Central memory CD8-positive, alpha-beta T cell (primary cell): ENCODE data around the gene IQGAP2.
"Not testable (repeated sequence)": the region's sequence is repeated elsewhere in the genome, so short reads cannot be mapped to it uniquely, and the experiment has no call there.

Experiments
- ATAC-seq: fragments of 150-1000 bp; cut with Tn5 transposase; replicated peaks from 2 replicates; pipeline ENCODE4 v1.10.0; 2022; ENCODE audit warnings: mild to moderate bottlenecking, moderate FRiP score, moderate number of reproducible peaks; ENCODE audit not compliant: poor library complexity, severe bottlenecking; ENCODE audit errors: extremely low read depth
- DNase-seq, 2 donors: peaks; one replicate each; pipeline ENCODE4 v3.0.0; 2021; ENCODE audit warnings: low spot score in 2 of 2
- H3K27ac Mint-ChIP-seq: one replicate; pipeline ENCODE4 v1.8.0; 2022; ENCODE audit warnings: low read depth, mild to moderate bottlenecking, moderate library complexity, mixed read lengths
- H3K27me3 Mint-ChIP-seq: one replicate; pipeline ENCODE4 v1.8.0; 2022; ENCODE audit warnings: mixed read lengths
- H3K36me3 Mint-ChIP-seq: one replicate; pipeline ENCODE4 v1.8.0; 2022; ENCODE audit warnings: mild to moderate bottlenecking, moderate library complexity, mixed read lengths; ENCODE audit not compliant: insufficient read depth
- H3K4me1 Mint-ChIP-seq: one replicate; pipeline ENCODE4 v1.8.0; 2022; ENCODE audit warnings: mixed read lengths
- H3K4me3 Mint-ChIP-seq: one replicate; pipeline ENCODE4 v1.8.0; 2022; ENCODE audit warnings: mild to moderate bottlenecking, moderate library complexity, mixed read lengths
- H3K9me3 Mint-ChIP-seq: one replicate; pipeline ENCODE4 v1.8.0; 2022; ENCODE audit warnings: mixed read lengths

IQGAP2 gene

DNA sequence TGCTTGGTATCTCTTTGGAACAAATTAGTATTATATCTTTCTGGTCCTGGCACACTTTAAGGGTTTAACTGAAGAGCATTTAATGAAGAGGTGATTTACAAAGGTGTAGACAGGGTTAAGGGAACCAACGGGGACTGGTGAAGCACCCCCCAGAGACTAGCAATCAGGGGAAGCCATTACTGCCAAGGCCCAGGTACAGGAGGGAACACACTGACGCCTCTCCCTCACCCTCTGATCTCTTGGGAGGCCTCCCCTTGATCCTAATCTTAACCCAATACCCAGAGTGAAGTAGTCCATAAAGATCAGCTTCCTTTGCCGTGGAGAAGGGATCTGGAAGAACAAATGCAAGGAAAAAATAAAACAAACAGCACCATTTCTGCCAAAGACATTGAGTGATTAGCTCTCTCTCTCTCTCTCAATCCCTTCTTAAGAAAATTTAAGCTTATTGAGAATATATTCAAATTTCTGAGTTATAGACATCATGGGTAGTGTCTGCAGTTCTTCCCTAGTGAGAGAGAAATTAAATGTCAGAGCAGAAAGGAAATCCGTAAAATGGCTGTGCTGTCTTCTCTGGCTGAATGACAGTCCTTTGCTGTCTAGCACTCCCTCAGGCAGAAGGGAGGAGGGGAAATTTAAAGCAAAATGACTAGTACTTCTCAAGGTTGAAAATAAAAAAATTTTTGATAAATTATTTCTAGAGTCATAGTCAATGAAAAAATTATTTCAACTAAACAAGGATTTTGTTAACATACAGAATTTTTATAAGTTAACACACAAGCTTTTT lies 332.9 kb downstream of the IQGAP2 start:
- H3K27ac Mint-ChIP-seq: peak overlapping the region; percentile 96
- DNase-seq (no peak), ATAC-seq (no peak)
- no peaks in the 10 kb centered on the region for H3K27me3 Mint-ChIP-seq
- H3K36me3 Mint-ChIP-seq: peaks cover 27% of the 10 kb centered on the region
- H3K4me1 Mint-ChIP-seq: peaks cover 49% of the 10 kb centered on the region
- no peaks in the 10 kb centered on the region for H3K9me3 Mint-ChIP-seq
- H3K4me3 Mint-ChIP-seq: peak overlapping the region; percentile 32

DNA sequence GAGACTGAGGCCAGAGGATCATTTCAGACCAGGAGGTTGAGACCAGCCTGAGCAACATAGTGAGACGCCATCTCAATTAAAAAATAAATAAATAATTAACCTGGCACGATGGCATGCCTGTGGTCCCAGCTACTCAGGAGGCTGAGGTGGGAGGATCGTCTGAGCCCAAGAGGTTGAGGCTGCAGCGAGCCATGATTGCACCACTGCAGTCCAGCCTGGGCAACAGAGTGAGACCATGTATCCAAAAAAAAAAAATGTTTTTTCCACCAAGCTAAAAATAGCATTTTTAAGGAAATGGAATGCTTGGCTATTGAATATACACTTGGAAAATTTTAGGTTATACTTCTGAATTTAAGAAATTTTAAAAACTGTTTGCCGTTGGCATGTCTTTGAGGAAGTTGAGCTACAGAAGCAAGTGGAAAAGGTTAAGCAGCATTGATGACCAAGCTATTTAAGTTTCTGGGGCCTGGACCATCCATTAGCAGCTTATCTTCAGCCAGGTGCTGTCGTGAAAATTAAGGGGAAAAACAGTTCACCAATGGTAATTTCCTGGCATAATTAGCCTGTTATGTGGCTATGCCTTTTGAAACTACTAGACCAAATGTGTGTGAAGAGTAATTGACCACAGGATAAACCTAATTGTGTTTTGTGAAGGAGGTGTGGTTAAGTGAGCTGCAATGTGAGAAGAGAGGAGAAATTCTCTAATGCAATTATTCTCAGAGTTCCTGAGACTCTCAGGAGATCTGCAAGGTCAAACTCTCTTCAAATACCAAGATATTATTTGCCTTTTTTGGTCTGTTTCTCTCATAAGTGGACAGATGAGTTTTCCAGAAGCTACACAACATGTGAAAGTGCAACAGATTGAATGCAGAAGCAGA lies 333.8 kb downstream of the IQGAP2 start:
- peak overlapping the region; percentile 47 for H3K4me3 Mint-ChIP-seq
- H3K9me3 Mint-ChIP-seq: no peaks in the 10 kb centered on the region
- H3K27ac Mint-ChIP-seq: peak overlapping the region; percentile 96
- H3K4me1 Mint-ChIP-seq: peaks cover 57% of the 10 kb centered on the region
- no peaks in the 10 kb centered on the region for H3K27me3 Mint-ChIP-seq
- peaks cover 27% of the 10 kb centered on the region for H3K36me3 Mint-ChIP-seq
- DNase-seq (no peak), ATAC-seq (no peak)

DNA sequence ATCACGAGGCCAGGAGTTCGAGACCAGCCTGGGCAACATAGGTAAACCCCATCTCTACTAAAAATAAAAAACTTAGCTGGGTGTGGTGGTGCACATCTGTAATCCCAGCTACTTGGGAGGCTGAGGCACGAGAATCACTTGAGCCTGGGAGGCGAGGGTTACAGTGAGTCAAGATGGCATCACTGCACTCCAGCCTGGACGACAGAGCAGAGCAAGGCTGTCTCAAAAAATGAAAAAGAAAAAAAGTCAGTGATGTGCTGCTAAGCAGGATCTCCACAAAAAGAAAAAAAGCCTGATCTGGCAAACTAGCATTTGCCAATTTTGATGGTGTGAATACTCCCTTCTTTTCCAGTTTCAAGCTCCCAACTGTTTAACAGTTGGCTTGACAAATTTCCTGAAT lies 334.8 kb downstream of the IQGAP2 start:
- Mint-ChIP-seq H3K36me3 (peaks cover 27% of the 10 kb centered on the region), H3K27me3 (no peaks in the 10 kb centered on the region), H3K4me1 (peaks cover 50% of the 10 kb centered on the region), H3K27ac (peak overlapping the region; percentile 96), H3K4me3 (peak overlapping the region; percentile 76), H3K9me3 (no peaks in the 10 kb centered on the region)
- no peak for DNase-seq
- no peak for ATAC-seq

DNA sequence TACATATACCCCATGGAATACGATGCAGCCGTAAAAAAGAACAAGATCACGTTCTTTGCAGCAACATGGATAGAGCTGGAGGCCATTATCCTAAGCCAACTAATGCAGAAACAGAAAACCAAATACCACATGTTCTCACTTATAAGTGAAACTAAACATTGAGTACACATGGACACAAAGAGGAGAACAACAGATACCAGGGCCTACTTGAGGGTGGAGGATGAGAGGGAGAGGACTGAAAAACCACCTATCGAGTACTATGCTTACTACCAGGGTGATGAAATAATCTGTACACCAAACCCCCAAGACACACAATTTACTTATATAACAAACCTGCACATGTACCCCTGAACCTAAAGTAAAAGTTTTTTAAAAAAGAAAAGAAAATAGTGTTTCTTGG lies 338.4 kb downstream of the IQGAP2 start:
- not testable (repeated sequence) for ATAC-seq

DNA sequence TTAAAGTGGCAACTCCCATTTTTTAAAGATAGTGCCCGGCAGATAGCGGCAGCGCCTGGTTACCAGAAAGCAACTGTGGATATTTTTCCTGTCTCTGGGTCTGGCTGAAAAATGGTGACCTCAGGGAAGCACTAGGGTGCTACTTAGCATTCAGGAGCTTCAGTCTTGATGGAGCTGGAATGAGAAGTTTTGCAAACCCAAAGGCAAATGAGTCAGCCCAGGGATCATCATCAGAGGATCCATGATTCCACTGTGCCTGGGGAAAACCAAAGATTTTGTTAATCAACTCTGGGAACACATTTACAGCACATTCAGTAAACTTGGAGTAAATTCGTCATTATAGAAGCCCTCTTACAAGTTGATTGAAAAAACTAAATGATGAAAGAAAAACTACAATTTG lies 339.5 kb downstream of the IQGAP2 start:
- H3K9me3 Mint-ChIP-seq: no peaks in the 10 kb centered on the region
- no peak for ATAC-seq
- H3K27me3 Mint-ChIP-seq: no peaks in the 10 kb centered on the region
- H3K4me1 Mint-ChIP-seq: peaks cover 20% of the 10 kb centered on the region
- H3K4me3 Mint-ChIP-seq: no peak overlapping the region
- H3K36me3 Mint-ChIP-seq: peaks cover 14% of the 10 kb centered on the region
- peak overlapping the region; percentile 86 for H3K27ac Mint-ChIP-seq
- DNase-seq: no peak

More for the DNA sequence above, 338.4 kb downstream of the IQGAP2 start:
- peak overlapping the region; percentile 96 for H3K27ac Mint-ChIP-seq
- not testable (repeated sequence) for H3K4me3 Mint-ChIP-seq, H3K27me3 Mint-ChIP-seq, H3K9me3 Mint-ChIP-seq, DNase-seq
- H3K36me3 Mint-ChIP-seq: peaks cover 21% of the 10 kb centered on the region
- H3K4me1 Mint-ChIP-seq: peaks cover 27% of the 10 kb centered on the region

DNA sequence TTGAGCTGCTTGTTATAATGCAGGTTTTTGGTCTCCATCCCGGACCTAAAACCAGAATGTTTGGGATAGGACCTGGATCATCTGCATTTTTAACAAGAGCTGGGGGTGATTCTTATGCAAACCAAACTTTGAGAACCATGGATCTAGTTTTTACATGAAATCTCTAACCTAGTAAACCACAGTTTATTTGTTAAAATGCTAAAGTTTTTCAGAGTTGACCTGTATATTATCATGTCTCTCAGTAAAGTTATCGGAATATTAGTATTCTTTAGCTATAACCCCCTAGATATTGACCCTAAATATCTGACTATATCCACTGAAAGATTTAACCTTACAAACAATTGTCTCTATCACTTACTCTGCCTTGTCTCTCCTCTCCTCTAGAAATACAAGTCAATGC lies 341.5 kb downstream of the IQGAP2 start:
- Mint-ChIP-seq H3K27ac (peak overlapping the region; percentile 55), H3K9me3 (no peaks in the 10 kb centered on the region), H3K4me3 (no peak overlapping the region), H3K27me3 (no peaks in the 10 kb centered on the region), H3K36me3 (no peaks in the 10 kb centered on the region), H3K4me1 (peaks cover 9% of the 10 kb centered on the region)
- ATAC-seq (no peak), DNase-seq (no peak)

DNA sequence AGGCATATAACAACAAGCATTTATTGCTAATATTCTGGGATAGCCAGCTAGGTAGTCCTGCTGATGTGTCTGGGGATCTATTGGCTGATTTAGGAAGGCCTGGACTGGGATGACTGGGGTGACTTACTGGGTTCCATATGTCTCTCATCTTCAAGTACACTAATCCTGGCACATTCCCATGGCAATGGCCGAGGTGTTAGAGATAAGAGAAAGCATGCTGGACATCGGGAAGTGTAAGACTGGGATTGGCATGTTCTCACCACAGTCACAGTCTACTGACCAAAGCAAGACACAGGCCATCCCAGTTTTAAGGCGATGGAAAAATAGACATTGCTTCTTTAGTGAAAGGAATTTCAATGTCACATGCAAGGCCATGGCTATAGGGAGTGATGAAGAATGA lies 342.6 kb downstream of the IQGAP2 start:
- H3K27ac Mint-ChIP-seq: no peak overlapping the region
- no peaks in the 10 kb centered on the region for H3K36me3 Mint-ChIP-seq
- no peak overlapping the region for H3K4me3 Mint-ChIP-seq
- ATAC-seq: no peak
- no peak for DNase-seq
- H3K27me3 Mint-ChIP-seq: no peaks in the 10 kb centered on the region
- H3K4me1 Mint-ChIP-seq: peaks cover 9% of the 10 kb centered on the region
- no peaks in the 10 kb centered on the region for H3K9me3 Mint-ChIP-seq

DNA sequence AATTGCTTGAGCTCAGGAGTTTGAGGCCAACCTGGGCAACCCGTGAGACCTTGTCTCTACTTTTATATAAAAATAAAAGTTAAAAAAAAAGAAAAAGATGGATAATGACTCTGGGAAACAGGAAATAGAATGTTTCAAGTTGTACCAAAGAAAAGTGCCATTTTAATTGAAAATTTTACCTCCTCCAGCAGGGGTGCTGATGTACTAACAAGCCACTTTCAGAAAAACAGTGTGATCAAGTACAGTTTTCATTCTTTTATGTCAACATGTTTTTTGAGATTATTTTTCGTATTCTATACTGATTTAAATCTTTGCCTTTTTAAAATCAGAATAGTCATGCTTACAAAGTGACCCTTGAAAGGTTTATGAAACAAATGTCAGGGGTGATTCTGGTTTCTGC lies 343.6 kb downstream of the IQGAP2 start:
- no peaks in the 10 kb centered on the region for H3K36me3 Mint-ChIP-seq
- no peak overlapping the region for H3K27ac Mint-ChIP-seq

DNA sequence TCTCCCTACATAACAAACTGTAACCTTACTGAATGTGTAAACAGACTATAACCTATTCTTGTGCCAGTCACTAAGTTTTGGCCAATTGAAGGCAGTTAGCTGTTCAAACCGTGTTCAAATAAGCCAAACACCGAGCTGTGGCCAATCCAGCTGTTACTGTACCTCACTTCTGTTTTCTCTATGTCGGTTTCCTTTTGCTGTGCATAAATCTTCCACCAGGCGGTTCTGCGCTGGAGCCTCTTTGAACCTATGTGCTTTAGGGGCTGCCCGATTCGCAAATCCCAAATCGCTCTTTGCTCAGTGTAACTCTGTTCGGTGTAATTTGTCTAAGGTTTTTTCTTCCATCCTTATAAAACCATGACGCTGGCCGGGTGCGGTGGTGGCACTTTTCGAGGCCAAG lies 344.6 kb downstream of the IQGAP2 start:
- H3K4me3 Mint-ChIP-seq: no peak overlapping the region
- H3K27me3 Mint-ChIP-seq: no peaks in the 10 kb centered on the region
- DNase-seq: no peak
- peaks cover 2% of the 10 kb centered on the region for H3K36me3 Mint-ChIP-seq
- ATAC-seq: no peak
- H3K9me3 Mint-ChIP-seq: no peaks in the 10 kb centered on the region
- H3K27ac Mint-ChIP-seq: no peak overlapping the region
- H3K4me1 Mint-ChIP-seq: no peaks in the 10 kb centered on the region

More for the DNA sequence above, 343.6 kb downstream of the IQGAP2 start:
- Mint-ChIP-seq H3K4me1 (peaks cover 1% of the 10 kb centered on the region), H3K4me3 (no peak overlapping the region), H3K27me3 (no peaks in the 10 kb centered on the region), H3K9me3 (no peaks in the 10 kb centered on the region)
- no peak for ATAC-seq
- DNase-seq: no peak

DNA sequence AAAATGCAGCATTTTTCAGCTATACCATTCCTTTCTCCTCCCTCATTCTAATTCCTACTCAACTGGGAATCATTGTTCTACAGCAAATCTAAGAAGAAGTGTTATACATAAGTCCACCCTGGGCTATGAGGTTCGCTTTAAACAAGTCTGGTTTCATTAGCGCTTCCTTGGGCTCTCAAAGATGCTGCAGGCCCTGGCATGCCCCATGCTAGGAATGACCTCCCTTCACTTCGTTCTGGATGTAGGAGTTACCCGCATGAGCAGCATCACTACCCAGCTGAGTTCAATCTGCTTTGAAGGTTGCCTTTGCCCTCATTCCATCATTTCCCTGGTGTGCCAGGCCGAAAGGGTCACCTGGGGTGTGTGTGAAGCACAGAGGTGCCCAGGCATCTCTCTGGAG lies 348.2 kb downstream of the IQGAP2 start:
- ATAC-seq: no peak
- no peaks in the 10 kb centered on the region for H3K4me1 Mint-ChIP-seq
- H3K4me3 Mint-ChIP-seq: no peak overlapping the region
- peaks cover 2% of the 10 kb centered on the region for H3K36me3 Mint-ChIP-seq
- H3K9me3 Mint-ChIP-seq: no peaks in the 10 kb centered on the region
- DNase-seq: no peak
- no peaks in the 10 kb centered on the region for H3K27me3 Mint-ChIP-seq
- H3K27ac Mint-ChIP-seq: no peak overlapping the region

DNA sequence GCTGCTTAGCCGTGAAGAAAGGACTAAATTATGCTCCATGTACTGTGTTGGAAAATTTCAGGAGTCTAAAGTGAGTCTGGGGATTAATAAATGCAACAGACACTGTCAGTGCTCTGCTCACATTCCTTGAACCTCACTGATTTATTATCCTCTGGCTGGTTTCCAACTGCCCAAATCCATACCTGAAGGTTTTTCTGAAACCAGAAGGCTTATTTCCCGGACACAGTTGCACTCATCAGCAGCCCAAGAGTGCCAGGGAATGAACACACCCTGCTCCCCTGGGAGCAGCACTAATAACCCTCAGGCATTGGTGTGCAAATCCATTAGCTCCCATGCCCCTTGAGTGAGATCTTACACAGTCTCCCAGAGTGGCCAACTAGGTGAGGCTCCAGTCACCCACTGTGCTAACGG lies 351.6 kb downstream of the IQGAP2 start:
- Mint-ChIP-seq H3K27ac (no peak overlapping the region), H3K27me3 (no peaks in the 10 kb centered on the region), H3K36me3 (peaks cover 2% of the 10 kb centered on the region), H3K4me1 (no peaks in the 10 kb centered on the region), H3K4me3 (no peak overlapping the region), H3K9me3 (no peaks in the 10 kb centered on the region)
- ATAC-seq (no peak), DNase-seq (no peak)

DNA sequence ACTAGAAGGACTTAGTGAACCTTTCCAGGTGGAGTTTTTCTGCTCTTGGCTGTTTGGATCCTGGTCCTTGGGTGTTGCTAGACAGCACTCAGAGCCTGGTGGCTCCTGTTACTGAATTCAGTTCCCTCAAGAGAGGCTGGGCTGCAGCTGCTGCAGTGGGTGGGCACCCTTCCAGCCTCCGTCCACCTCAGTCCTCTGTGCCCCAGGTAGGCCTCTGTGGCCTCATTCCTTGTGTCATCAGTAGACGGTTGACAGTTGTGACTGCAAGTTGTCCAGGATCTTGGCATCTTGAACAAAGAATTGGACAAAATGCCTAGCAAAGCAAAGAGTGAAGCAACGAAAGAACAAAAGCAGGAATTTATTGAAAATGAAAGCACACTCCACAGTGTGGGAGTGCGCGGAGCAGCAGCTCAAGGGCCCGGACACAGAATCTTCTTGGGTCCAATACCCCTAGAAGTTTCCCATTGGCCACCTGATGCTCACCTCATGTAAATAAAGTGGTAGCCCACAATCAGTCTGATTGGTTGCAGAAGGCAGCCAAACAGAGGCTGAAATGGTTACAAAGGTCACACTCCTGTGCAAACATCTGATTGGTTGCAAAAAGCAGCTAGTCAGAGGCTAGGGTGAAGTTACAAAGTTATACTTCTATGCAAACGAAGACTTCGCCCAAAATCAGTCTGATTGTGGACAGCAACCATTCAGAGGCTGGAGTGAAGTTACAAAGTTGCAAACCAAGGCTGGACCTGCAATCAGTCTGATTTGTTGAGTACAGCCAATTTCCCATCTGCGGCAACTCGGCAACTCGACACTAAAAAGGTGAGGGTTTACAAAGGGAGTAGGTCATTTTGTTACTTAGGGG lies 352.9 kb downstream of the IQGAP2 start:
- Mint-ChIP-seq H3K27ac (no peak overlapping the region), H3K27me3 (no peaks in the 10 kb centered on the region), H3K4me3 (no peak overlapping the region), H3K4me1 (peaks cover 8% of the 10 kb centered on the region), H3K36me3 (peaks cover 2% of the 10 kb centered on the region), H3K9me3 (no peaks in the 10 kb centered on the region)
- DNase-seq (no peak), ATAC-seq (no peak)
